Effector memory CD4-positive, alpha-beta T cell (primary cell): ENCODE data around the gene GRIN3B.
A peak's percentile ranks its signal among the peaks of the same experiment; 100 is the strongest.

ENCODE experiments used
- DNase-seq, 3 donors: peaks; one replicate each; pipeline ENCODE4 v3.0.0-alpha.2; 2020
- H3K27ac ChIP-seq: 2 replicates; pipeline ENCODE4 v1.7.0; 2013; ENCODE audit warnings: mild to moderate bottlenecking, low read length, moderate library complexity; ENCODE audit not compliant: insufficient read depth, poor library complexity, severe bottlenecking
- H3K27me3 ChIP-seq: replicated peaks from 2 replicates; pipeline ENCODE4 v1.7.0; 2013; ENCODE audit warnings: mild to moderate bottlenecking, low read length; ENCODE audit not compliant: insufficient read depth, control insufficient read depth, poor library complexity, severe bottlenecking
- H3K36me3 ChIP-seq: 2 replicates; pipeline ENCODE4 v1.7.0; 2013; ENCODE audit warnings: mild to moderate bottlenecking, low read length, moderate library complexity; ENCODE audit not compliant: control insufficient read depth, insufficient read depth
- H3K4me1 ChIP-seq: 2 replicates; pipeline ENCODE4 v1.7.0; 2013; ENCODE audit warnings: low read length, mild to moderate bottlenecking; ENCODE audit not compliant: control insufficient read depth, insufficient read depth, poor library complexity, severe bottlenecking
- H3K4me3 ChIP-seq: 2 replicates; pipeline ENCODE4 v1.7.0; 2013; ENCODE audit warnings: low read length, low read depth, mild to moderate bottlenecking; ENCODE audit not compliant: insufficient read depth, poor library complexity, severe bottlenecking
- H3K9me3 ChIP-seq: 2 replicates; pipeline ENCODE4 v1.7.0; 2013; ENCODE audit warnings: mild to moderate bottlenecking, low read length, moderate library complexity; ENCODE audit not compliant: control insufficient read depth

Gene GRIN3B

GRCh38 chr19:1042689-1043511 is 42.7 kb downstream of the GRIN3B start:
- peaks cover 35% of the 10 kb centered on the region for H3K4me1 ChIP-seq
- no peak overlapping the region for H3K4me3 ChIP-seq
- H3K27ac ChIP-seq = no peak overlapping the region
- H3K36me3 ChIP-seq = peaks cover 41% of the 10 kb centered on the region
- H3K27me3 ChIP-seq = no peaks in the 10 kb centered on the region
- no peak for DNase-seq
- no peaks in the 10 kb centered on the region for H3K9me3 ChIP-seq

- Histone ChIP-seq H3K27ac (no peak overlapping the region), H3K36me3 (peaks cover 41% of the 10 kb centered on the region), H3K27me3 (no peaks in the 10 kb centered on the region), H3K9me3 (no peaks in the 10 kb centered on the region), H3K4me1 (peaks cover 20% of the 10 kb centered on the region), H3K4me3 (no peak overlapping the region)
- DNase-seq = peak; percentile 63 to 76 (median 68)
Measured at GRCh38 chr19:1045247-1045603, 45.0 kb downstream of the GRIN3B start.

GRCh38 chr19:1046117-1046626 is 46.0 kb downstream of the GRIN3B start:
- Histone ChIP-seq H3K36me3 (peaks cover 41% of the 10 kb centered on the region), H3K9me3 (no peaks in the 10 kb centered on the region), H3K4me3 (no peak overlapping the region), H3K27ac (no peak overlapping the region), H3K4me1 (peaks cover 12% of the 10 kb centered on the region), H3K27me3 (no peaks in the 10 kb centered on the region)
- DNase-seq = no peak

GRCh38 chr19:1046836-1047695 is 46.8 kb downstream of the GRIN3B start:
- no peak overlapping the region for H3K27ac ChIP-seq
- peaks cover 8% of the 10 kb centered on the region for H3K4me1 ChIP-seq
- no peak overlapping the region for H3K4me3 ChIP-seq
- H3K9me3 ChIP-seq = no peaks in the 10 kb centered on the region
- H3K36me3 ChIP-seq = peaks cover 38% of the 10 kb centered on the region
- no peak for DNase-seq
- H3K27me3 ChIP-seq = no peaks in the 10 kb centered on the region

GRCh38 chr19:1047696-1048147 is 47.5 kb downstream of the GRIN3B start:
- DNase-seq = no peak
- H3K4me1 ChIP-seq = peaks cover 5% of the 10 kb centered on the region
- no peak overlapping the region for H3K27ac ChIP-seq
- no peak overlapping the region for H3K4me3 ChIP-seq
- H3K36me3 ChIP-seq = peaks cover 31% of the 10 kb centered on the region
- H3K27me3 ChIP-seq = no peaks in the 10 kb centered on the region
- no peaks in the 10 kb centered on the region for H3K9me3 ChIP-seq

GRCh38 chr19:1049106-1049505 is 48.9 kb downstream of the GRIN3B start:
- peaks cover 5% of the 10 kb centered on the region for H3K4me1 ChIP-seq
- no peak for DNase-seq
- no peak overlapping the region for H3K27ac ChIP-seq
- H3K9me3 ChIP-seq = no peaks in the 10 kb centered on the region
- no peaks in the 10 kb centered on the region for H3K27me3 ChIP-seq
- H3K36me3 ChIP-seq = peaks cover 26% of the 10 kb centered on the region
- no peak overlapping the region for H3K4me3 ChIP-seq

- peaks cover 5% of the 10 kb centered on the region for H3K4me1 ChIP-seq
- no peaks in the 10 kb centered on the region for H3K27me3 ChIP-seq
- no peak for DNase-seq
- no peak overlapping the region for H3K4me3 ChIP-seq
- H3K9me3 ChIP-seq = no peaks in the 10 kb centered on the region
- peaks cover 27% of the 10 kb centered on the region for H3K36me3 ChIP-seq
- H3K27ac ChIP-seq = no peak overlapping the region
Measured at GRCh38 chr19:1049800-1050199, 49.6 kb downstream of the GRIN3B start.

- Histone ChIP-seq H3K27me3 (no peaks in the 10 kb centered on the region), H3K4me1 (peaks cover 5% of the 10 kb centered on the region), H3K4me3 (no peak overlapping the region), H3K9me3 (no peaks in the 10 kb centered on the region), H3K27ac (no peak overlapping the region), H3K36me3 (peaks cover 31% of the 10 kb centered on the region)
- no peak for DNase-seq
Measured at GRCh38 chr19:1050989-1051788, 51.0 kb downstream of the GRIN3B start.

- no peaks in the 10 kb centered on the region for H3K27me3 ChIP-seq
- no peaks in the 10 kb centered on the region for H3K9me3 ChIP-seq
- peaks cover 5% of the 10 kb centered on the region for H3K4me1 ChIP-seq
- no peak overlapping the region for H3K27ac ChIP-seq
- H3K4me3 ChIP-seq = no peak overlapping the region
- DNase-seq = no peak
- H3K36me3 ChIP-seq = peaks cover 31% of the 10 kb centered on the region
Measured at GRCh38 chr19:1051791-1052190, 51.6 kb downstream of the GRIN3B start.
